GM21737 (cell line): Measurements from ENCODE around the gene ADORA3.
A peak's percentile ranks its signal among the peaks of the same experiment; 100 is the strongest.

ENCODE experiments used
- ATAC-seq: cut with Tn5 transposase; IDR thresholded peaks from one replicate; pipeline ENCODE4 v1.9.1; 2021; ENCODE audit warnings: mild to moderate bottlenecking, moderate library complexity; ENCODE audit not compliant: unreplicated experiment

The ADORA3 gene

GRCh38 chr1:111509997-111510375, 6.6 kb upstream of the ADORA3 start:
- no peak for ATAC-seq

DNA sequence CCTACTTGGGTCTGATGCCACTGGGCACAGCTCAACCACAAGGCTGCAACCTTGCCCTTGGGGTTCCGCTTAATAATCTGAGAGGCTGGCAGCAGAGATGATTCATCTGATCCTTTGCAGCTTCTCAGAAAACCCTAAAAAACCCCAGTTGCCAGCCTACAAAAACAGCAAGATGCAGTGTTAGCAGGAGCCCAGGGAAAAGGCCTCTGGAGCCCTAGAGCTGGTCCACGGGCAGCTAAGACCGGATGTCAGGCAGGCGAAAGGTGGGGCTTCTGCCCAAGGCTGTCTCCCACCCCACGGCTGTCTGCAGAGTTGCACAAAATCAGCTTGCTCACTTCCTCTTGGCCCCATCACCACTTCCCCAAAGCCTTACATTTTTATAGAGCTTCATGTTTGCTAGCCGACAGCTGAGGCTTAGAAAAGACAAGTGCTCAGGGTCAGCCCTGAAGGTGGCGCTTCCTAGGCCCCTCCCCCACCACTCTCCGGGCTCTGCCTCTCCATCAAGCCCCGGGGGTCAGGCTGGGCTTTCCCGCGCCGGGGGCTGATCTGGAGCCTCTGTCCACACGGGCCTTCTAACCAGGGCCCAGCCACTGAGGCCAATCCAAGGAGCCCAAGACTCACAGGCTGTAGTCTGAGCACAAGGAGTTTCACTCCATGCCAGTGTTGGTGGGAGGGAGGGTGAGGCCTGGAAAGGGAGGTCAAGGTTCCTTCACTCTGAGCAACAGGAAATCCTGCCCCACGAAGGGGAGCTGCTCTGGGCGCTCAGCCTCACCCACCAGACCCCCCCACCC, 4.2 kb upstream of the ADORA3 start:
- peak; percentile 50 for ATAC-seq

DNA sequence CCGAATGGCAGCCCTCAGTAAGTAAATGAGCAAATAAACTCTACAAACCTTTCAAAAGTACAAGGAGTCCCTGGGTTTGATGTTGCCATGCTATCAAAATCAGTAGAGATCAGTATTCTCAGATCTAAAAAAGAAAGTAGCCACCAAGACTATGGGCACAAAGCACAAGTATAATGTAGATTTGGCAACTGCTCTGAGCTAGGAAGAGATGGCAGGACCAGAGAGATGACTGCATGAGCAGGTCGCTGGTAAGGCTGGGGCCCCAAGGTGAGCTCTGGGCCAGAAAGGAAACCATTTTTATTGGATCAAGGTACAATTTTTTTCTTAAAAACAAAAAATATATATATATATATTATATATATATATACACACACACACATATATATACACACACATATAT, 3.1 kb upstream of the ADORA3 start:
- no peak for ATAC-seq

DNA sequence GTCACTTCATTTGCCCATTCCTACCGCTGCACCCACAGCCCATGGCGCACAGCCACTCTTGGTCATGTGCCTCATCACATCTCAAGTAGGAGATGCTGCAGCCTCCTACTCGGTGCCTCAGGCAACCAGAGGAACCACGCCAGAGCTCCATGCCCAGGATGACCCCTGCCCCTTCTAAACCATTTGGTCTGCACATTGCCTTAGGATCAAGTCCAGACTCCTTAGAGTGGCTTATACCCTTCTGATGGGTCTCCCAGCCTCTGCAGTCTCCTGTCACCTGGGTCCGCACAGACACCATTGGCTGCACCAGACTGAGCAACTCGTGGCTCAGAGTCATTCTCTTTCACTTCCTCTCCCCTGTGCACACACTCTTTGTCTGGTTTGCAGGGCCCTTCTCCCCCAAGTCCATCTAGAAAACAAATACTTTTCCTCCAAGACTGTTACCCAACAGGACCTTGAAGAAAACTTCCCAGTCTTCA, 2.2 kb upstream of the ADORA3 start:
- peak; percentile 47 for ATAC-seq

DNA sequence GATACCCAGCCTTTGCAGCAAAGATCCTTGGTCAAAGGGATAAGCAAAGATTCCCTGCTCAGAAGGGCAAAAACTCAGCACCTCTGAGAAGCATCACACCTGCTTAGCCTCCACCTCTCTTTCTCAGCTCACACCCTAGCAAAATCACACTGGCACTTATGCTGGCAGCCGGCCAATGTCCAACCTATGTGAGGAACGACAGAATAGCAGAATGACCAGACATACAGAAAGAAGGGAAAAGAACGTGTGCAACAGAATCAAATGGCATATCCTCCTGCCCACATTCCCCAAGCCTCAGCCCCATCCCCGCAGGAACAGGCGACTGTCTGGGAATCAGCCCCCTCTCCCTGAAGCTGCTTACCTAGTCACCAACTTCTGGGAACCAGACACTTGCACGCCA, 664 bp upstream of the ADORA3 start:
- no peak for ATAC-seq

- no peak for ATAC-seq
Measured at GRCh38 chr1:111501645-111502044, 1.8 kb downstream of the ADORA3 start.

DNA sequence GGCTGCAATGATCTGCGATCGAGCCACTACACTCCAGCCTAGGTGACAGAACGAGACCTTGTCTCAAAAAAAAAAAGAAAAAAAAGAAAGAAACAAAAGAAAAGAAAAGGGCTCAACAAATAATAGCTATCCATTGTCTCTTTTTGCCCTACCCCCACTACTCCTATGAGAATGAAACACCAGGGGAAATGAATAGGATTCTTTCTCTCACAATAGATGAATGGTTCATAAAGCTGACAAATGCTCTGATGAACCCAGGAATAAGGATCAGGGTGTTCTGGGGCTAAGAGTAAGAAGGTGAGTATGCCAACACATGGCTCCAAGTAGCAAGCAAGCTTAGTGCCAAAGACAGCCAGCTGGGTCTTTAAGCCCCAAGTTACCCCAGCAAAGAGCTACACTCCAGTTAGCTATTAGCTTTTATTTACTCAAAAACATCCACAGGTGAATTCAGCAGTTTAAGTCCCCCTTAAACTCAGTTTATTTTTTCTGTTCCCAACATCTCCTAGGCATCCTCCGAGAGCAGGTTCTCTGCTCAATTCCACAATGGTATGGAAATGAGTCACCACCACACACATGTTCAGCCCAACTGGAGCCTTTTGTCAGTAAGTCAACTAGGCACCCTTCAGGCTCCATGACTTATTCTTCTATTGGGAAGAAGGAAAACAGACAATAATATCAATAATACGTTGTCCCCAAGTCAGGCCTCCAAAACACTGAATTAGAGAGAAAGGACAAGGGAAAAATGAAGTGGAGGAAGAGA, 4.2 kb downstream of the ADORA3 start:
- ATAC-seq = no peak

- ATAC-seq = no peak
Measured at GRCh38 chr1:111497592-111497991, 5.8 kb downstream of the ADORA3 start.

DNA sequence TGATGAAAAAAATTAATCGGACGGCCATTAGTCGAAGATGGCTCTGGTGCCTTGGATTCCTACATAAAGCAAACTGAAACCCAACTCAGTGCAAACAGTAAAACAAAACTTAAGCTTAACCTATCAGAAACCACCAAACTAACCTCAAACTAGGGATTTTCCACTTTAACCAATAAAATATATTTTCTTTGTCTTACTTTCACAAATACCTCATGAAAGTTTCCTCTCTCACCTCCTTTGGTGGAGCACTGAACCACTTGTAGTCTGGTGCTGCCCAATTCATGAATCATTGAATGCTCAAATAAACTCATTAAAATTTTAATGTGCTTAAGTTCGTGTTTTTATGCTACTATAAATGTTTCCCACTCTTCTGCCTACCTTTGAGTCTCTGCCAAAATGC, 7.0 kb downstream of the ADORA3 start:
- no peak for ATAC-seq

- ATAC-seq = no peak
Measured at GRCh38 chr1:111491070-111491469, 12.4 kb downstream of the ADORA3 start.

DNA sequence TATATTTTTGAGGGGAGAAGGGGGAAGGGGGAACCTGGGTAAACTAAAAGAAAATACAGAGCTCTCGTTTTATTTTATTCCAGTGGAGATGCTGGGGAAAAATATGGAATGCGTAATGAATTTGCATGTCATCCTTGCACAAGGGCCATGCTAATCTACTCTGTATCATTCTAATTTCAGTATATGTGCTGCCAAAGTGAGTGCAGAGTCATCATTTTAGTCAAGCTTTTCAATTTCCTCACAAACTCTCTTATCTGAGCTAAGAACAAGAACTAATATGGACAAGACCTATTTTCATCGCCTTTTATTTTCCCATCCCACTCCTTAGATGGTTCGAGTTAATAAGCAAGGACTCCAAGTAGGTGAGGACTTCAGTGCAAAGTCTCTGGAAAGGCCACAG, 13.2 kb downstream of the ADORA3 start:
- no peak for ATAC-seq

DNA sequence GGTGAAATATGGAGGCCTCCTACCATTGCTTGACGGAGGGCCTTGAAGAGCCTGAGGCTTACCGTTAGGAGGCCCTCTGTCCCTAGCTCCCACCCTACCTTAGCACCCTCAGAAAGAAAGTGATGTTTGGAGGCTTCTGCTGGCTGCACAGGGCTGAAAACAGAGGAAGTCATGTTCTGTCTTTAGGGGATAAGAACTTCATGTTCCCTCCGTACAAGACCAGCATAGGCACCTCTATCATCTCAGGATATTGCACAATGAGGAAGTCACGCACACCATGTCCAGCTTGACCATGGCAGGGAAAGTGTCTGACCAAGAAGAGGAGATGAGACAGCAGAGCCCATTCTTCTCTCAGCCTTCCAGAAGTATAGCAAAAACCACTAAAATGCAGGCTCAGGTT, 13.8 kb downstream of the ADORA3 start:
- ATAC-seq = no peak

DNA sequence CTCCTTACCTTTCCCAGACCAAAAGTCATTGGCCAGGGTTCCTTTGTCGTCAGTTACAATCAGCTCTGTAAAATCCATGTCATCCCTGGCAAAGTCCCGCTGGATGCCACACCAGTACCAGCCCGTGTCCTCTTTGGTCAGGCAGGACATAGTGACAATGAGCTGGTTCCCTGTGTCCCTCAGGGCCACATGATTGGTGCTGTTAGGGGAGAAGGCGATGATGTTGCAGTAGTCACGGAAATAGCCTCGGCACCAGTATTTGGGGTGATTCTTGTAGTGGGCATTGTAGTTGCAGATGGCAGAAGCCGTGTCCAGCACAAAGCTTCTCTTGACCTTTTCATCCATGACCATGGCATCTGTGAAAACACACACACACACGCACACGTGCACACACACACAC, 14.8 kb downstream of the ADORA3 start:
- ATAC-seq = no peak

DNA sequence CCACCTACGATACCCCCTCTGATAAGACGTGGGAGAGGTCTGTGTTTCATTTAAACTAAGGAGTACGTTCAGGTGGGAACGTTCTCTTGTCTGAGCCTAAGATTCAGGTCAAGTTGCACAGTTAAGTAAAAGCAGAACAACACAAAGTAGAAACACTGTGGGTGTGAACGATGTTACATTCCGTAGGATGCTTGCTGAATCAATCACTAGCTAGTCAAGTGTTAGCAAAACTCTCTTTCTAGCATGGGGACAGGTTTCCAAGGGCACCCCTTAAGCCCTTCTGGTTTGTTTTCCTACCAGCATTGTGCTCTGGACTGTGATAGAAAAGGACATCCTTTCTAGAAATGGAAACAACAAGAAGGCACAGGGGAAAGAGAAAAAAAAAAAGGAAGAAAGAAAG, 16.3 kb downstream of the ADORA3 start:
- no peak for ATAC-seq

DNA sequence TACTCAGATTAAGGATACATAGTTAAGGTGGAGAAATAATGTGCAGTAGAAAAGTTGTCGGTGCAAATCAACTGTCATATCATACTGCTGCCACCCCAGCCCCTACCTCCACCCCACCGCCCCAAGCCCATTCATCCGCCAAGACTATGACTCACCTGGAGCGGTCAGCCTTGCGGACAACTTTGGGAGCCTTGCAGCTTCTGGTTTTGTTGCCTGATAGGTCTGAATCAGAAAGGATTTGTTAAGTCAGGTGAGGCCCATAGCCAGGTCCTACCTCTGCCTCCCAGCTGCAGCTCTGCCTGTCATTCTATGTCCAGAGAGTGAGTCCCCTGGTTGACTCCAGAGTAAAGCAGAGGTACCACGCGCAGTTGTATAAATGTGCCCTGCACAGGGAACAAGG, 17.0 kb downstream of the ADORA3 start:
- ATAC-seq = no peak

- ATAC-seq = no peak
Measured at GRCh38 chr1:111484391-111485026, 18.9 kb downstream of the ADORA3 start.

- no peak for ATAC-seq
Measured at GRCh38 chr1:111483876-111484275, 19.6 kb downstream of the ADORA3 start.

- no peak for ATAC-seq
Measured at GRCh38 chr1:111483166-111483565, 20.3 kb downstream of the ADORA3 start.

GRCh38 chr1:111481387-111482221, 21.8 kb downstream of the ADORA3 start:
- ATAC-seq = no peak

- no peak for ATAC-seq
Measured at GRCh38 chr1:111480674-111481073, 22.8 kb downstream of the ADORA3 start.

GRCh38 chr1:111476761-111477309, 26.6 kb downstream of the ADORA3 start:
- ATAC-seq = peak; percentile 65
